ENCODE measurements around the gene AFF3. TPM values are rescaled to one million over a fixed set of nuclear protein-coding genes. Genes with fewer than 3 reads are reported as not detected.

AFF3 gene
- total and polyA plus RNA-seq, 2 of the 4 experiments (the other 2 are of a cell fraction) = 12.9 to 14.3 TPM

DNA sequence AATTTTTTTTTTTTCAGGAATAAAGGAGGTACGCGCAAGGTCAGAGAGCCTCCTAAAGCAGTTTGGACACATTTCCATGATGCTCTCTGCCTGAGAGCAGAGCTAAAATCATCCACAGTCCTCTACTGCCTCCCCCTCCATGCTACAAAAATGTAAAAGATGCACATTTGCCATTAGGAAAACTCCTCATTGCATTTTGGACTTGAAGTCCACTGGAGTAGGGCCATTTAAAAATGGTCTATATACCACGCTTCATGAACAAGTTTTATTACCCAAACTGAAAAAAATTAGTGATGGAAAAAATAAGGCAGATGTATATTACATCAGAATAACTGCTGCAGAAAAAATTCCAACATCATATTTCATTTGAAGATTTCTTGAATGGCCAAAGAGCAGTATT, 256.0 kb downstream of the AFF3 start:
- Histone ChIP-seq H3K14ac (replicated peaks; ENCODE audit: low read depth, low read length) (no peak overlapping the region), H3K18ac (ENCODE audit: low read depth, low read length) (no peak overlapping the region), H2AFZ (replicated peaks; ENCODE audit: low read length, poor library complexity) (no peak overlapping the region), H3K9me3 (ENCODE audit: control insufficient read depth, insufficient read depth, low read length) (no peaks in the 10 kb centered on the region), H3K23ac (ENCODE audit: low read depth, low read length) (no peak overlapping the region), H3K79me1 (ENCODE audit: low read depth in 1 of 2, low read length in 2 of 2) (peaks cover 2 to 23% of the 10 kb centered on the region in 2 experiments; a peak in 3 of 4 replicates), H4K8ac (ENCODE audit: low read depth in 2 of 2, low read length in 2 of 2) (no peak overlapping the region), H4K20me1 (ENCODE audit: insufficient read depth, low read length) (no peaks in the 10 kb centered on the region), H3K4me1 (ENCODE audit: control insufficient read depth, insufficient read depth, low read length) (peaks cover 8% of the 10 kb centered on the region), H4K5ac (ENCODE audit: low read depth, low read length) (no peak overlapping the region), H3K27me3 (ENCODE audit: control insufficient read depth, insufficient read depth, low read length) (no peaks in the 10 kb centered on the region), H2BK120ac (ENCODE audit: low read depth, low read length) (peak overlapping the region; percentile 5; the same call in 1 of the 2 replicates), H3K27ac (ENCODE audit: insufficient read depth, low read length) (no peak overlapping the region), H3K9ac (ENCODE audit: low read depth, low read length) (no peak overlapping the region), H2BK5ac (ENCODE audit: low read depth, low read length, poor library complexity, severe bottlenecking) (no peak overlapping the region), H2AK9ac (replicated peaks; ENCODE audit: low read depth, low read length, poor library complexity) (no peak overlapping the region), H3K9me1 (ENCODE audit: insufficient read depth, low read length) (peaks cover 3% of the 10 kb centered on the region; the same call in 1 of the 2 replicates), H3K4me3 (ENCODE audit: insufficient read depth, low read depth, low read length) (no peak overlapping the region), H2AK5ac (ENCODE audit: low read depth, low read length) (no peak overlapping the region), H4K91ac (ENCODE audit: insufficient read depth, low read depth, low read length) (no peak overlapping the region), H3K56ac (ENCODE audit: extremely low read depth, insufficient read depth, low read length) (no peak overlapping the region), H2BK15ac (ENCODE audit: low read depth, low read length) (no peak overlapping the region), H3K36me3 (ENCODE audit: control insufficient read depth, insufficient read depth, low read length) (peaks cover 2% of the 10 kb centered on the region; the same call in 1 of the 2 replicates), H3K4me2 (ENCODE audit: low read depth, low read length) (no peak overlapping the region), H3K4ac (ENCODE audit: low read depth, low read length) (no peak overlapping the region), H2BK20ac (ENCODE audit: low read depth, low read length) (no peak overlapping the region)
- TF ChIP-seq SMC3 (IDR thresholded peaks at IDR 0.05; ENCODE audit: low read depth, low read length) (no peak), ELK1 (IDR thresholded peaks at IDR 0.05; ENCODE audit: borderline replicate concordance, low read depth, low read length) (no peak), MAFK (IDR thresholded peaks at IDR 0.05; ENCODE audit: low read depth, low read length) (no peak), CHD1 (IDR thresholded peaks at IDR 0.05; ENCODE audit: low read depth, low read length) (no peak), MAZ (IDR thresholded peaks at IDR 0.05; ENCODE audit: borderline replicate concordance, low read depth, low read length) (no peak), RCOR1 (IDR thresholded peaks at IDR 0.05; ENCODE audit: insufficient replicate concordance, low read length) (no peak), CEBPB (IDR thresholded peaks at IDR 0.05; ENCODE audit: low read depth, low read length) (no peak), RAD21 (IDR thresholded peaks at IDR 0.05; ENCODE audit: low read length) (no peak), BHLHE40 (IDR thresholded peaks at IDR 0.05; ENCODE audit: low read depth, low read length) (no peak), NFE2L2 (IDR thresholded peaks at IDR 0.05; ENCODE audit: low read depth, low read length) (no peak)
- TF ChIP-seq, protein P1, sequence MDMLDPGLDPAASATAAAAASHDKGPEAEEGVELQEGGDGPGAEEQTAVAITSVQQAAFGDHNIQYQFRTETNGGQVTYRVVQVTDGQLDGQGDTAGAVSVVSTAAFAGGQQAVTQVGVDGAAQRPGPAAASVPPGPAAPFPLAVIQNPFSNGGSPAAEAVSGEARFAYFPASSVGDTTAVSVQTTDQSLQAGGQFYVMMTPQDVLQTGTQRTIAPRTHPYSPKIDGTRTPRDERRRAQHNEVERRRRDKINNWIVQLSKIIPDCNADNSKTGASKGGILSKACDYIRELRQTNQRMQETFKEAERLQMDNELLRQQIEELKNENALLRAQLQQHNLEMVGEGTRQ (IDR thresholded peaks at IDR 0.05; ENCODE audit: low read depth, low read length) = no peak
- WGBS, 2 experiments (ENCODE audit: extremely low coverage in 2 of 2, insufficient read length in 1 of 2) = no CpG with 5 or more reads among the region's 3 CpGs
- no peak for DNase-seq
- intact Hi-C loops (cut with micrococcal nuclease) = no loop called here
- no peak for ATAC-seq (ENCODE audit: low read depth)
- ChIA-PET POLR2A (ENCODE audit: unreplicated experiment) (no interaction called here), CTCF (interaction anchor here (0.6 kb wide), 1 partner anchor 1430 kb away, joined by 5 read pairs; no protein-coding TSS in a partner anchor)
- dilution Hi-C loops (cut with HindIII; ENCODE audit: low sequenced_read_pairs, unreplicated experiment) = no loop called here
- no TSS peak for BruUV-seq (replicated peaks)
- in situ Hi-C loops (cut with MboI; ENCODE audit: low sequenced_read_pairs) = no loop called here

Measured in IMR-90 (cell line).